ENCODE data around the gene LMTK2.

LMTK2 gene

GRCh38 chr7:98223898-98224700 lies 117.4 kb downstream of the LMTK2 start:
- TF ChIP-seq SIN3A (IDR thresholded peaks at IDR 0.05; ENCODE audit: borderline replicate concordance, insufficient read depth, low read length) (no peak), POLR2AphosphoS5 (IDR thresholded peaks at IDR 0.05; ENCODE audit: low read depth, low read length) (no peak), TAF1 (IDR thresholded peaks at IDR 0.05; ENCODE audit: borderline replicate concordance, insufficient read depth, low read length) (no peak), REST (IDR thresholded peaks at IDR 0.05; ENCODE audit: insufficient read depth in 1 of 2, low read depth in 2 of 2, low read length in 2 of 2) (no peak), FOXP2 (optimal IDR thresholded peaks at IDR 0.05; ENCODE audit: borderline replicate concordance, extremely low read depth, extremely low read length, insufficient read depth) (no peak)

DNA sequence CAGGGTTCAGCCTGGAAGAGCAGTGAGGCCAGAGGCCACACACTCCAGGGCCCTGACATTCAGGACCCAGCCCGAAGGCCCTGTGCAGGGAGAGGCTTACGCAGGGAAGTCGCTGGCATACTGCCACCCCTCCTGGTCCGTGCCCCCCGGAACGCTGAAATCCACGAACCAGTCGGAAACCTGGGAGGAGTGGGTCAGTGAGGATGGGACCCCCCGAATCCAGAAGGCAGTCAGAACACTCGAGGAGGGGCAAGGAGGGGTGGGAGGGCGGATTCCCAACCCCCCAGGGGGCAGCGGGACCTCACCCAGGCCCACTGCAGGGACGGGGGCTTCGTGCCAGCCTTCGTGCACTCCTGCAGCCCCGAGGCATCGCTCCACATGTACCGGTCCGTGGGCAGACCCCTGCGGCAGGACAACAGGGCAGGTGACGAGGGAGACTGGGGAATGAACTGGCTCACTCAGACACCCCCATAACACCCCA lies 118.1 kb downstream of the LMTK2 start:
- TF ChIP-seq POLR2AphosphoS5 (IDR thresholded peaks at IDR 0.05; ENCODE audit: low read depth, low read length), result no peak
- no peak for TF ChIP-seq SIN3A (IDR thresholded peaks at IDR 0.05; ENCODE audit: borderline replicate concordance, insufficient read depth, low read length)
- TF ChIP-seq FOXP2 (optimal IDR thresholded peaks at IDR 0.05; ENCODE audit: borderline replicate concordance, extremely low read depth, extremely low read length, insufficient read depth), result no peak
- TF ChIP-seq TAF1 (IDR thresholded peaks at IDR 0.05; ENCODE audit: borderline replicate concordance, insufficient read depth, low read length), result no peak
- TF ChIP-seq REST (IDR thresholded peaks at IDR 0.05; ENCODE audit: insufficient read depth in 1 of 2, low read depth in 2 of 2, low read length in 2 of 2), result no peak

DNA sequence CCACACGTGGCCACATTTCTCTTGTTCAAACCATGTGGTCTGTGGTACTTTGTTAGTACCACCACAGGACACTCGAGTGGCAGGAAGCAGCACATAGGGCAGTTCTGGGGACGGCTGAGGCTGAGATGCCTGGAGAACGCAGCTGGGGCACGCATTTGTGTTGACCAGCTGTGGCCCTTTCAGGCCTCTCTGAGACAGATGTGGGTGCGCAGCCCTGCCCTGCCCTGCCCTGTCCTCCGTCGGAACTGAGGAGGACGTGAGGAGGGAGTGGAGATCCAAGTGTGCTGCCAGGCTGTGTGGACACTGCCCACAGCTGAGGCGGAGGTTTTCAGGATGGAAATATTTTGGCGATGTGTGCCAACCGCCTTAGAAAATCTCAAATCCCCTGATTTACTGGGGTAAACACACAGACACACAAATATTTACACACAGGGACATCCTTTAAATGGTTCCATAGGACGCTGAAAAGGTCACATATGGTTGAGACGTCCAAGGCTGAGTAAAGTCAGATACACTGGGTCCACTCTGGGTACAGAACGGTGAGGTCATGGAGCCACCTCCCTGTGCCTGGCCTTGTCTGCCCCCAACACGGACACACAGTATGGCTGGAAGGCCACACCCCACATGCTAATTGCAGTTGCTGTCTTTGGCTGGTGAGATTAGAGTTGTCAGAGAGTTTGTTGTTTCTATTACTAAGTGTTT lies 119.4 kb downstream of the LMTK2 start:
- TF ChIP-seq REST (IDR thresholded peaks at IDR 0.05; ENCODE audit: insufficient read depth in 1 of 2, low read depth in 2 of 2, low read length in 2 of 2) (no peak), FOXP2 (optimal IDR thresholded peaks at IDR 0.05; ENCODE audit: borderline replicate concordance, extremely low read depth, extremely low read length, insufficient read depth) (no peak), POLR2AphosphoS5 (IDR thresholded peaks at IDR 0.05; ENCODE audit: low read depth, low read length) (no peak), TAF1 (IDR thresholded peaks at IDR 0.05; ENCODE audit: borderline replicate concordance, insufficient read depth, low read length) (no peak), SIN3A (IDR thresholded peaks at IDR 0.05; ENCODE audit: borderline replicate concordance, insufficient read depth, low read length) (no peak)

- TF ChIP-seq POLR2AphosphoS5 (IDR thresholded peaks at IDR 0.05; ENCODE audit: low read depth, low read length), result no peak
- TF ChIP-seq TAF1 (IDR thresholded peaks at IDR 0.05; ENCODE audit: borderline replicate concordance, insufficient read depth, low read length), result no peak
- no peak for TF ChIP-seq REST (IDR thresholded peaks at IDR 0.05; ENCODE audit: insufficient read depth in 1 of 2, low read depth in 2 of 2, low read length in 2 of 2)
- no peak for TF ChIP-seq FOXP2 (optimal IDR thresholded peaks at IDR 0.05; ENCODE audit: borderline replicate concordance, extremely low read depth, extremely low read length, insufficient read depth)
- TF ChIP-seq SIN3A (IDR thresholded peaks at IDR 0.05; ENCODE audit: borderline replicate concordance, insufficient read depth, low read length), result no peak
Measured at GRCh38 chr7:98227939-98228338, 121.3 kb downstream of the LMTK2 start.
